Smooth muscle cell (in vitro differentiated cells): ENCODE results near the gene USP6NL. TPM values are rescaled to one million over a fixed set of nuclear protein-coding genes. Genes with fewer than 3 reads are reported as not detected.

ENCODE experiments used
- DNase-seq: peaks from one replicate; lab custom pipeline; 2025; ENCODE audit not compliant: unreplicated experiment; lab: John Stamatoyannopoulos, UW
- H2AFZ ChIP-seq: fragments of 200-600 bp; sonication (generic); 2 replicates; pipeline ENCODE4 v1.6.0; 2016; ENCODE audit warnings: antibody characterized with exemption, low read depth, mild to moderate bottlenecking
- H3F3A ChIP-seq: fragments of 200-600 bp; sonication (generic); 2 replicates; pipeline ENCODE4 v1.6.0; 2017; ENCODE audit warnings: antibody characterized with exemption, low read depth
- H3K27ac ChIP-seq: fragments of 200-600 bp; sonication (generic); 2 replicates; pipeline ENCODE4 v1.5.1; 2016; ENCODE audit warnings: low read depth, mild to moderate bottlenecking
- H3K27me3 ChIP-seq: fragments of 200-600 bp; sonication (generic); 2 replicates; pipeline ENCODE4 v1.6.1; 2016; ENCODE audit warnings: low read depth, mild to moderate bottlenecking
- H3K36me3 ChIP-seq: fragments of 200-600 bp; sonication (generic); 2 replicates; pipeline ENCODE4 v1.5.1; 2016; ENCODE audit warnings: low read depth
- H3K4me1 ChIP-seq: fragments of 200-600 bp; sonication (generic); 2 replicates; pipeline ENCODE4 v1.5.1; 2016; ENCODE audit warnings: low read depth
- H3K4me2 ChIP-seq: fragments of 200-600 bp; sonication (generic); 2 replicates; pipeline ENCODE4 v1.6.0; 2016; ENCODE audit warnings: mild to moderate bottlenecking
- H3K4me3 ChIP-seq: fragments of 200-600 bp; sonication (generic); 2 replicates; pipeline ENCODE4 v1.5.1; 2016; ENCODE audit warnings: mild to moderate bottlenecking
- H3K79me2 ChIP-seq: fragments of 200-600 bp; sonication (generic); 2 replicates; pipeline ENCODE4 v1.6.0; 2016; ENCODE audit warnings: low read depth, mild to moderate bottlenecking
- H3K9ac ChIP-seq: fragments of 200-600 bp; sonication (generic); 2 replicates; pipeline ENCODE4 v1.6.0; 2016; ENCODE audit warnings: low read depth
- H3K9me3 ChIP-seq: fragments of 200-600 bp; sonication (generic); replicated peaks from 2 replicates; pipeline ENCODE4 v1.5.1; 2016; ENCODE audit warnings: low read depth
- H4K20me1 ChIP-seq: fragments of 200-600 bp; sonication (generic); 2 replicates; pipeline ENCODE4 v1.6.0; 2016; ENCODE audit warnings: low read depth
- WGBS: methylation state at CpG from one replicate; pipeline ENCODE4 v1.1.7; 2016; ENCODE audit warnings: low lambda C conversion rate; 5-methylcytosine and 5-hydroxymethylcytosine counted together
- polyA plus RNA-seq: library from polyadenylated mRNA; unstranded; fragments of >200 nt; fragmentation: Nextera tagmentation; extraction: Ambion mirVana; gene quantifications from 2 replicates; pipeline ENCODE4 v1.2.1, GENCODE V29; 2016
- total RNA-seq: library from RNA; depleted of rRNA; stranded (reverse); fragments of >200 nt; gene quantifications from 2 replicates; pipeline ENCODE4 v1.2.3, GENCODE V29; 2014
- TF ChIP-seq, protein P1 (sequence below): fragments of 200-600 bp; sonication (generic); IDR thresholded peaks from 2 replicates; pipeline ENCODE4 v1.5.1; 2017; ENCODE audit warnings: borderline replicate concordance, mild to moderate bottlenecking, antibody characterized with exemption; ENCODE audit not compliant: insufficient read depth, poor library complexity, severe bottlenecking

Gene USP6NL
- total and polyA plus RNA-seq, 2 experiments from 2014 or later, result 12.0 to 32.8 TPM

DNA sequence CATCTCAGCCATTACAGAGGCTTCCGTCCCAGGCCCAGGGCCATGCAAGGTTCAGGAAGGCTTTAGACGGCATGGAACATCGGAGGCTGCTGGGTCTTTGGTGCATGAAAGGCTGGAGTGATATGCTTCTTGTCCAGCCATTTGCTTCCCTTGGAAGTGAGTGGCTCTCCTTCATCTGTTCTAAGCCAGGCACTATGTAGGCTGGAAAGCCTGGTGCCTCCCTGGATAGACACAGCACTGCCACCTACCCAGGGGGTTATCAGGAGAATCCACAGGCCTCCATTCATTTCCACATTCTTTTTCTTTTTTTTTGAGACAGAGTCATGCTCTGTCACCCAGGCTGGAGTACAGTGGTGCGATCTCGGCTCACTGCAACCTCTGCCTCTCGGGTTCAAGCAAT, 31.6 kb upstream of the USP6NL start:
- Histone ChIP-seq H3K27ac (no peak overlapping the region), H3K27me3 (no peaks in the 10 kb centered on the region), H2AFZ (no peak overlapping the region), H3K4me1 (no peaks in the 10 kb centered on the region), H3K4me2 (no peak overlapping the region), H3K4me3 (no peak overlapping the region), H3K36me3 (no peaks in the 10 kb centered on the region), H3K9me3 (no peaks in the 10 kb centered on the region), H4K20me1 (no peaks in the 10 kb centered on the region), H3F3A (no peaks in the 10 kb centered on the region), H3K79me2 (no peaks in the 10 kb centered on the region), H3K9ac (no peak overlapping the region)
- TF ChIP-seq, protein P1, sequence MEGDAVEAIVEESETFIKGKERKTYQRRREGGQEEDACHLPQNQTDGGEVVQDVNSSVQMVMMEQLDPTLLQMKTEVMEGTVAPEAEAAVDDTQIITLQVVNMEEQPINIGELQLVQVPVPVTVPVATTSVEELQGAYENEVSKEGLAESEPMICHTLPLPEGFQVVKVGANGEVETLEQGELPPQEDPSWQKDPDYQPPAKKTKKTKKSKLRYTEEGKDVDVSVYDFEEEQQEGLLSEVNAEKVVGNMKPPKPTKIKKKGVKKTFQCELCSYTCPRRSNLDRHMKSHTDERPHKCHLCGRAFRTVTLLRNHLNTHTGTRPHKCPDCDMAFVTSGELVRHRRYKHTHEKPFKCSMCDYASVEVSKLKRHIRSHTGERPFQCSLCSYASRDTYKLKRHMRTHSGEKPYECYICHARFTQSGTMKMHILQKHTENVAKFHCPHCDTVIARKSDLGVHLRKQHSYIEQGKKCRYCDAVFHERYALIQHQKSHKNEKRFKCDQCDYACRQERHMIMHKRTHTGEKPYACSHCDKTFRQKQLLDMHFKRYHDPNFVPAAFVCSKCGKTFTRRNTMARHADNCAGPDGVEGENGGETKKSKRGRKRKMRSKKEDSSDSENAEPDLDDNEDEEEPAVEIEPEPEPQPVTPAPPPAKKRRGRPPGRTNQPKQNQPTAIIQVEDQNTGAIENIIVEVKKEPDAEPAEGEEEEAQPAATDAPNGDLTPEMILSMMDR, result no peak
- 96% methylated on average over 6 of the region's 6 CpGs for WGBS
- no peak for DNase-seq

DNA sequence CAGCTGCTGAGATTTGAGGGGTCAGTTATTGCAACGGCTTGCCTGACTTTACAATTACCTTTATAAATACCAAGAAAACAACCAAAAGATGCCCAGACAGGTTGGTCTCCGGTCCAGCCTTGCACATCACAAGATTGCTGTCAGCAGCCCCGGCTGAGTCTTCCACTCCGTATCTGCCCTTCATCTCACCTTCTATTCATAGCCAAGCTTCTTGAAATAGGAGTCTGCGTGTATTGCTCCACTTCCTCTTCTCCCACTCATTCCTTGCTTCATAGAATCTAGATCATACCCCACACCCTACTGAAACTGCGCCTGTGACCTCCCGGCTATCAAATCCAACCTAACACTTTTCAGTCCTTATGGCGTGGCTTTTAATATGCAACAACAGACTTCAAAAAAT, 31.1 kb upstream of the USP6NL start:
- H3K4me1 ChIP-seq, result no peaks in the 10 kb centered on the region
- H3K27ac ChIP-seq, result no peak overlapping the region
- H3K9me3 ChIP-seq, result no peaks in the 10 kb centered on the region
- TF ChIP-seq, protein P1, result no peak
- H3K4me3 ChIP-seq, result no peak overlapping the region
- no peak overlapping the region for H2AFZ ChIP-seq
- H3K36me3 ChIP-seq, result no peaks in the 10 kb centered on the region
- no peaks in the 10 kb centered on the region for H3K27me3 ChIP-seq
- no peaks in the 10 kb centered on the region for H3K79me2 ChIP-seq
- no peak overlapping the region for H3K4me2 ChIP-seq
- H3K9ac ChIP-seq, result no peak overlapping the region
- H3F3A ChIP-seq, result no peaks in the 10 kb centered on the region
- WGBS, result 96% methylated on average over 8 of the region's 8 CpGs
- no peak for DNase-seq
- no peaks in the 10 kb centered on the region for H4K20me1 ChIP-seq

DNA sequence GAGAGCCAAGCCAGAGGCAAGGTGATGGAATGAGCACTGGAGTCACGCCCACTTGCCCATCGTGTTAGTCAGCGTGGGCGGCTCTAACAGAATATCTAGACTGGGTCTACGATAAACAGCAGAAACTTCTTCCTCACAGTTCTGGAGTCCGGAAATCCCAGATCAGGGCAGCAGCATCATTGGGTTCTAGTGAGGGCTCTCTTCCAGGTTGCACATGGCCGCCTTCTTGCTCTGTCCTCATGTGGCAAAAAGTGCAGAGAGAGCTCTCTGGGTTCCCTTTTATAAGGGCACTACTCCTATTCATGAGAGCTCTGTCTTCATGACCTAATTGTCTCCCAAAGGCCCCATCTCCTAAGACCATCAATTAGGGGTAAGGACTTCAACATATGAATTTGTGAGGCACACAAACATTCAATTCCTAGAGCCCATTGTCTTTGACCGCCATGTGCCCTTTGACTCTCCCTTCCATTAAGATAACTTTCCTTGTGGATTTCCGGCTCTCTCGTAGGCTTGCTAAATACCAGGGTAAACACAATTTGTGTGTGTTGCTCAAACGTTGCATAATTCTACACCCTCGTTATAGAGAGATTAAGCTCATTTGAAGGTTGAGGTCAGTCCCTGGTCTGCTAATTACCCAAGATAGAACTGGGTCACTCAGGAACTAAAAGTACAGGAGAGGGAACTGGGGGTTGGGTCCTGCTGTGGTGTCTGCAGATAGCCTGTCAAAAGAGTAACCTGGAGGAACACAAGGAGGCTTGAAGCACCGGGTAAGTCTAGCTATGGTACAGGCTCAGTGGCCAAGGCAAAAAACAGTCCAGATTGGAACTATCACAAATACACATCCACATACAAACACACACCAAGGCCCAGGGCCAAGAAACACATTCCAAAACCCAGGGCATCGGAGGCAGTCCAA, 28.7 kb upstream of the USP6NL start:
- Histone ChIP-seq H2AFZ (no peak overlapping the region), H3K9me3 (no peaks in the 10 kb centered on the region), H3K4me2 (no peak overlapping the region), H3F3A (no peaks in the 10 kb centered on the region), H3K4me1 (no peaks in the 10 kb centered on the region), H3K36me3 (no peaks in the 10 kb centered on the region), H3K27ac (no peak overlapping the region), H3K79me2 (no peaks in the 10 kb centered on the region), H3K9ac (no peak overlapping the region), H3K27me3 (no peaks in the 10 kb centered on the region), H3K4me3 (no peak overlapping the region), H4K20me1 (no peaks in the 10 kb centered on the region)
- WGBS, result 86% methylated on average over 14 of the region's 14 CpGs
- TF ChIP-seq, protein P1, result no peak
- no peak for DNase-seq
